GM23338 (cell line): ENCODE measurements around the gene MYO1A. TPM values are rescaled to one million over a fixed set of nuclear protein-coding genes. Genes with fewer than 3 reads are reported as not detected.

ENCODE experiments used
- ATAC-seq: fragments of 200-7000 bp; cut with Tn5 transposase; 3 replicates; pipeline ENCODE4 v1.9.1; 2020
- DNase-seq: peaks from one replicate; pipeline ENCODE4 v3.0.0-alpha.2; 2015; ENCODE audit warnings: low spot score
- H2AFZ ChIP-seq: fragments of 200-600 bp; sonication (generic); 2 replicates; pipeline ENCODE4 v1.8.0; 2016; ENCODE audit warnings: antibody characterized with exemption, mild to moderate bottlenecking, moderate library complexity
- H3F3A ChIP-seq: fragments of 200-600 bp; sonication (generic); replicated peaks from 2 replicates; pipeline ENCODE4 v1.8.0; 2017; ENCODE audit warnings: antibody characterized with exemption, mixed run types, low read depth
- H3K27ac ChIP-seq: fragments of 200-600 bp; sonication (generic); 2 replicates; pipeline ENCODE4 v1.6.1; 2016; ENCODE audit warnings: low read depth
- H3K27me3 ChIP-seq: fragments of 200-600 bp; sonication (generic); 2 replicates; pipeline ENCODE4 v1.8.0; 2016; ENCODE audit warnings: mild to moderate bottlenecking, mixed run types, moderate library complexity; ENCODE audit not compliant: insufficient read depth
- H3K36me3 ChIP-seq: fragments of 200-600 bp; sonication (generic); 2 replicates; pipeline ENCODE4 v1.8.0; 2016; ENCODE audit warnings: mild to moderate bottlenecking; ENCODE audit not compliant: insufficient read depth
- H3K4me1 ChIP-seq: fragments of 200-600 bp; sonication (generic); 2 replicates; pipeline ENCODE4 v1.8.0; 2016; ENCODE audit warnings: mild to moderate bottlenecking, moderate library complexity; ENCODE audit not compliant: insufficient read depth
- H3K4me2 ChIP-seq: fragments of 200-600 bp; sonication (generic); 2 replicates; pipeline ENCODE4 v1.7.1; 2017; ENCODE audit warnings: mixed run types
- H3K4me3 ChIP-seq: fragments of 200-600 bp; sonication (generic); 2 replicates; pipeline ENCODE4 v1.6.1; 2016; ENCODE audit warnings: mixed run types
- H3K79me2 ChIP-seq: fragments of 200-600 bp; sonication (generic); replicated peaks from 2 replicates; pipeline ENCODE4 v1.8.0; 2017; ENCODE audit warnings: mild to moderate bottlenecking; ENCODE audit not compliant: insufficient read depth
- H3K9me2 ChIP-seq: fragments of 200-600 bp; sonication (generic); 2 replicates; pipeline ENCODE4 v1.8.0; 2017; ENCODE audit not compliant: insufficient read depth
- H4K20me1 ChIP-seq: fragments of 200-600 bp; sonication (generic); replicated peaks from 2 replicates; pipeline ENCODE4 v1.8.0; 2017; ENCODE audit warnings: mild to moderate bottlenecking; ENCODE audit not compliant: insufficient read depth
- H3K27ac Mint-ChIP-seq: 2 replicates; pipeline ENCODE4 v1.8.0; 2020; ENCODE audit warnings: inconsistent platforms, mild to moderate bottlenecking, moderate library complexity, mixed read lengths
- H3K27me3 Mint-ChIP-seq: 3 replicates; pipeline ENCODE4 v1.8.0; 2022; ENCODE audit warnings: low read depth, mild to moderate bottlenecking, moderate library complexity, mixed read lengths, inconsistent platforms; ENCODE audit not compliant: insufficient read depth, poor library complexity
- H3K36me3 Mint-ChIP-seq: 3 replicates; pipeline ENCODE4 v1.8.0; 2021; ENCODE audit warnings: low read depth, mild to moderate bottlenecking, inconsistent platforms, moderate library complexity, mixed read lengths
- H3K4me1 Mint-ChIP-seq: 3 replicates; pipeline ENCODE4 v1.8.0; 2020; ENCODE audit warnings: mild to moderate bottlenecking, inconsistent platforms, mixed read lengths
- H3K4me3 Mint-ChIP-seq: 3 replicates; pipeline ENCODE4 v1.8.0; 2021; ENCODE audit warnings: moderate library complexity, mild to moderate bottlenecking, inconsistent platforms, mixed read lengths
- H3K9me3 Mint-ChIP-seq: 3 replicates; pipeline ENCODE4 v1.8.0; 2020; ENCODE audit warnings: moderate library complexity, mild to moderate bottlenecking, inconsistent platforms, mixed read lengths
- CTCF ChIP-seq, 2 experiments: fragments of 200-600 bp in 1 of 2; sonication (generic) in 1 of 2; conservative IDR thresholded peaks; 2 replicates each; pipeline versions ENCODE4 v1.5.1 to v1.6.1; 2016 to 2017; ENCODE audit warnings: antibody characterized with exemption in 2 of 2, low read depth in 2 of 2, mild to moderate bottlenecking in 2 of 2, moderate library complexity in 1 of 2
- EZH2 ChIP-seq: fragments of 200-600 bp; sonication (generic); IDR thresholded peaks from one replicate; pipeline ENCODE4 v1.8.0; 2017; ENCODE audit warnings: antibody characterized with exemption, mild to moderate bottlenecking, low read depth; ENCODE audit not compliant: unreplicated experiment
- EZH2phosphoT487 ChIP-seq: fragments of 200-600 bp; sonication (generic); IDR thresholded peaks from one replicate; pipeline ENCODE4 v1.8.1; 2018; ENCODE audit warnings: antibody characterized with exemption; ENCODE audit not compliant: unreplicated experiment
- JUNB ChIP-seq: IDR thresholded peaks from one replicate; pipeline ENCODE4 v1.6.1; 2016; ENCODE audit warnings: antibody characterized with exemption; ENCODE audit not compliant: unreplicated experiment
- NANOG ChIP-seq: IDR thresholded peaks from 2 replicates; pipeline ENCODE4 v1.6.1; 2016; ENCODE audit warnings: antibody characterized with exemption, borderline replicate concordance
- POLR2AphosphoS5 ChIP-seq: IDR thresholded peaks from 2 replicates; pipeline ENCODE4 v1.6.1; 2016; ENCODE audit warnings: antibody characterized with exemption, low read depth
- REST ChIP-seq: IDR thresholded peaks from one replicate; pipeline ENCODE4 v1.6.1; 2018; ENCODE audit warnings: antibody characterized with exemption; ENCODE audit not compliant: unreplicated experiment
- STAT1 ChIP-seq: IDR thresholded peaks from one replicate; pipeline ENCODE4 v1.6.1; 2016; ENCODE audit warnings: antibody characterized with exemption; ENCODE audit not compliant: unreplicated experiment
- ZNF114 ChIP-seq: fragments of 250-450 bp; sonication (Bioruptor Pico); IDR thresholded peaks from 2 replicates; pipeline ENCODE4 v1.5.0; 2020; ENCODE audit warnings: mild to moderate bottlenecking, moderate library complexity
- ZNF331 ChIP-seq: fragments of 250-450 bp; sonication (Bioruptor Pico); IDR thresholded peaks from 2 replicates; pipeline ENCODE4 v1.5.0; 2020; ENCODE audit warnings: low read depth, mild to moderate bottlenecking, moderate library complexity
- ZNF462 ChIP-seq: fragments of 250-450 bp; sonication (Bioruptor Pico); IDR thresholded peaks from 2 replicates; pipeline ENCODE4 v1.5.0; 2020; ENCODE audit warnings: mild to moderate bottlenecking, moderate library complexity
- polyA plus RNA-seq: library from polyadenylated mRNA; unstranded; fragments of >200 nt; fragmentation: Nextera tagmentation; extraction: Ambion mirVana; gene quantifications from 2 replicates; pipeline ENCODE4 v1.2.1, GENCODE V29; 2016
- total RNA-seq: library from RNA; depleted of rRNA; stranded (reverse); fragments of >200 nt; shearing (Covaris generic); gene quantifications from 2 replicates; pipeline ENCODE4 v1.2.3, GENCODE V29; 2014

The MYO1A gene
- total and polyA plus RNA-seq, 2 experiments from 2014 or later = not detected

GRCh38 chr12:57037264-57037663 is 12.7 kb downstream of the MYO1A start (continued):
- TF ChIP-seq ZNF462 (no peak), EZH2phosphoT487 (no peak), EZH2 (no peak), CTCF (conservative IDR thresholded peaks at IDR 0.05; ENCODE audit: low read depth in 2 of 2) (no peak), JUNB (no peak), STAT1 (no peak)

GRCh38 chr12:57033431-57033830 is 16.5 kb downstream of the MYO1A start:
- H3K36me3 ChIP-seq = no peaks in the 10 kb centered on the region
- peaks cover 16% of the 10 kb centered on the region for H3K4me1 Mint-ChIP-seq
- DNase-seq = no peak
- no peak for TF ChIP-seq EZH2
- no peak for TF ChIP-seq POLR2AphosphoS5
- no peak for TF ChIP-seq CTCF (conservative IDR thresholded peaks at IDR 0.05; ENCODE audit: low read depth in 2 of 2)
- no peak for TF ChIP-seq REST
- no peak for TF ChIP-seq NANOG
- TF ChIP-seq ZNF114 (CRISPR knock-in tag) = no peak
- no peak for TF ChIP-seq ZNF331 (CRISPR knock-in tag)

More at GRCh38 chr12:57033431-57033830, 16.5 kb downstream of the MYO1A start:
- peaks cover 3% of the 10 kb centered on the region; the same call in 1 of the 2 replicates for H3K9me2 ChIP-seq
- H3K4me3 Mint-ChIP-seq = no peak overlapping the region
- no peaks in the 10 kb centered on the region for H3F3A ChIP-seq
- no peaks in the 10 kb centered on the region for H4K20me1 ChIP-seq
- H3K27me3 ChIP-seq = no peaks in the 10 kb centered on the region
- H3K27me3 Mint-ChIP-seq = peaks cover 9% of the 10 kb centered on the region
- no peaks in the 10 kb centered on the region for H3K36me3 Mint-ChIP-seq
- H3K4me3 ChIP-seq = no peak overlapping the region
- no peaks in the 10 kb centered on the region for H3K79me2 ChIP-seq
- no peak overlapping the region for H3K4me2 ChIP-seq
- H2AFZ ChIP-seq = no peak overlapping the region
- H3K27ac ChIP-seq = no peak overlapping the region
- no peak for ATAC-seq
- H3K4me1 ChIP-seq = no peaks in the 10 kb centered on the region
- H3K27ac Mint-ChIP-seq = no peak overlapping the region
- no peaks in the 10 kb centered on the region for H3K9me3 Mint-ChIP-seq
